DND-41 (cell line): ENCODE data around the gene DEGS1.

Experiments
- EZH2 ChIP-seq: IDR thresholded peaks from 3 replicates; pipeline ENCODE4 v1.6.1; 2012; ENCODE audit warnings: borderline replicate concordance, low read depth, mild to moderate bottlenecking, moderate library complexity, low read length, inconsistent platforms; ENCODE audit not compliant: severe bottlenecking
- TF ChIP-seq, protein P1 (sequence below): IDR thresholded peaks from 2 replicates; pipeline ENCODE4 v1.5.1; 2012; ENCODE audit warnings: borderline replicate concordance, low read length, moderate library complexity, mild to moderate bottlenecking; ENCODE audit not compliant: poor library complexity, severe bottlenecking; ENCODE audit errors: extremely low read depth

DNA sequence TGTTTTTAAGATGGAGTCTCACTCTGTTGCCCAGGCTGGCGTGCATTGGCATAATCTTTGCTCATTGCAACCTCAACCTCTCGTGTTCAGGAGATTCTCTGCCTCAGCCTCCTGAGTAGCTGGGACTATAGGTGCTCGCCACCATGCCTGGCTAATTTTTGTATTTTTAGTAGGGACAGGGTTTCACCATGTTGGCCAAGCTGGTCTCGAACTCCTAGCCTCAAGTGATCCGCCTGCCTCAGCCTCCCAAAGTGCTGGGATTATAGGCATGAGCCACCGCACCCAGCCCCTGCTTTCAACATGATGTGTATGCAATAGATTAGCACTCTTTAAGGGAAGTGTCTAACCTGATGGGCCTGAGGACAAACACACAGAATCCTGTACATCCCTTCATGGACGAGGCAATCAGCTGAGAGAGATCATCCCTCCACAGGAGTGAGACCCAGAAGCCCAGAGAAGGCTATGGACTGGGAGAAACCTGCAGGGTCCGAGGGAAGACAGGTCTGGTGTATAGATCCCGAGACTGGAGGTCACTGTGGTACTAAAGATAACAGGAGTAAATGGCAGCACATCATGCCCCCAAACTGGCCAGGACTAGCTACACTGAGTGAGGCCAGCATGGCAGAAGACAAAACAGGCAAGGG lies 5.6 kb upstream of the DEGS1 start:
- TF ChIP-seq, protein P1, sequence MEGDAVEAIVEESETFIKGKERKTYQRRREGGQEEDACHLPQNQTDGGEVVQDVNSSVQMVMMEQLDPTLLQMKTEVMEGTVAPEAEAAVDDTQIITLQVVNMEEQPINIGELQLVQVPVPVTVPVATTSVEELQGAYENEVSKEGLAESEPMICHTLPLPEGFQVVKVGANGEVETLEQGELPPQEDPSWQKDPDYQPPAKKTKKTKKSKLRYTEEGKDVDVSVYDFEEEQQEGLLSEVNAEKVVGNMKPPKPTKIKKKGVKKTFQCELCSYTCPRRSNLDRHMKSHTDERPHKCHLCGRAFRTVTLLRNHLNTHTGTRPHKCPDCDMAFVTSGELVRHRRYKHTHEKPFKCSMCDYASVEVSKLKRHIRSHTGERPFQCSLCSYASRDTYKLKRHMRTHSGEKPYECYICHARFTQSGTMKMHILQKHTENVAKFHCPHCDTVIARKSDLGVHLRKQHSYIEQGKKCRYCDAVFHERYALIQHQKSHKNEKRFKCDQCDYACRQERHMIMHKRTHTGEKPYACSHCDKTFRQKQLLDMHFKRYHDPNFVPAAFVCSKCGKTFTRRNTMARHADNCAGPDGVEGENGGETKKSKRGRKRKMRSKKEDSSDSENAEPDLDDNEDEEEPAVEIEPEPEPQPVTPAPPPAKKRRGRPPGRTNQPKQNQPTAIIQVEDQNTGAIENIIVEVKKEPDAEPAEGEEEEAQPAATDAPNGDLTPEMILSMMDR, result no peak
- no peak for TF ChIP-seq EZH2
